IPS-11a (cell line): Measurements from ENCODE around the gene SIGLEC15.
"Not testable (repeated sequence)": the region's sequence is repeated elsewhere in the genome, so short reads cannot be mapped to it uniquely, and the experiment has no call there.

Experiments
- H3K4me3 ChIP-seq: one replicate; pipeline ENCODE4 v1.5.1; 2013; ENCODE audit warnings: low read depth, low read length, control low read depth

Gene SIGLEC15, protein sequence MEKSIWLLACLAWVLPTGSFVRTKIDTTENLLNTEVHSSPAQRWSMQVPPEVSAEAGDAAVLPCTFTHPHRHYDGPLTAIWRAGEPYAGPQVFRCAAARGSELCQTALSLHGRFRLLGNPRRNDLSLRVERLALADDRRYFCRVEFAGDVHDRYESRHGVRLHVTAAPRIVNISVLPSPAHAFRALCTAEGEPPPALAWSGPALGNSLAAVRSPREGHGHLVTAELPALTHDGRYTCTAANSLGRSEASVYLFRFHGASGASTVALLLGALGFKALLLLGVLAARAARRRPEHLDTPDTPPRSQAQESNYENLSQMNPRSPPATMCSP

GRCh38 chr18:45825258-45826044 lies at the start of gene SIGLEC15:
Gene SIGLEC15 (plus strand): TSS chr18:45825675. CDS start chr18:45825729, 54 bp downstream.
- H3K4me3 ChIP-seq, result no peak within 1 kb of the TSS

DNA sequence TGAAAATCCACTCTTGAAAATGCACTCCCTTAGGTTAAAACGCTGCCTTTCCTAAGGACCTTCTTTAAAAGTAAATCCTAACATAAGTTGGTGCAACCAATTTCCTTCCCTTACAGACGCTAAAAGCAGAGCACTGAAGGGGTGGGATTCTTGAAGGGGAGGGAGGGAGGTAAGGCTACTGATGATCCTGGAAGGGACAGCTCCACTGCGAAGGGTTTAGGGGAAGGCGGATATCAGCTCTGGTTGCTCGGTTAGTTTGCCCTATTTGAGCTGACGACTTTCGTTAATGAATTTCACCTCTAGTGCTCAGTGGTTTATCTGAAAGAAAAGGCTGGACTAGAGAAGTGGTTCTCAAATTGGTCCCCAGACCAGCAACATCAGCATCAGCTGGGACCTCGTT lies 49.7 kb upstream of the SIGLEC15 start:
- no peak overlapping the region for H3K4me3 ChIP-seq

GRCh38 chr18:45777393-45777792 lies 48.1 kb upstream of the SIGLEC15 start:
- H3K4me3 ChIP-seq, result no peak overlapping the region

DNA sequence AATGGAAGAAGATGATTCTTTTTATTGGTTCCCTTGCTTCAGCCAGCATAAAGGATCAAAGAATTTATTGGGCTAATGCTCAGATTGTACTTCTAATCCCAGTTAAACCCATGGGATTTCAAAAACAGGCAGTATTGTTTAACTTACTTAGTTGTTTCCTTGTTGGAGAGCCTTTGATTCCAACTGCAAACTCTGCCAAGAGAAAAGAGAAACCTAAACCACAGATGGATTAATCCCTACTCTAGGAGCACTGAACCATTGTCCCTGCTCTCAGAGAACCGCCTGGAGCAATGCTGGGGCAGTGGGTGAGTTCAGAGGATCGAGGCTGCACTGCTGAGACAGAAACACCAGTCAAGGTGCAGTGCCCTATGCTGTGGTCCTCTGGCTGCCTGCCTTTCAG lies 44.9 kb upstream of the SIGLEC15 start:
- no peak overlapping the region for H3K4me3 ChIP-seq

- no peak overlapping the region for H3K4me3 ChIP-seq
These were observed 42.8 kb upstream of the SIGLEC15 start for GRCh38 chr18:45782662-45783061.

DNA sequence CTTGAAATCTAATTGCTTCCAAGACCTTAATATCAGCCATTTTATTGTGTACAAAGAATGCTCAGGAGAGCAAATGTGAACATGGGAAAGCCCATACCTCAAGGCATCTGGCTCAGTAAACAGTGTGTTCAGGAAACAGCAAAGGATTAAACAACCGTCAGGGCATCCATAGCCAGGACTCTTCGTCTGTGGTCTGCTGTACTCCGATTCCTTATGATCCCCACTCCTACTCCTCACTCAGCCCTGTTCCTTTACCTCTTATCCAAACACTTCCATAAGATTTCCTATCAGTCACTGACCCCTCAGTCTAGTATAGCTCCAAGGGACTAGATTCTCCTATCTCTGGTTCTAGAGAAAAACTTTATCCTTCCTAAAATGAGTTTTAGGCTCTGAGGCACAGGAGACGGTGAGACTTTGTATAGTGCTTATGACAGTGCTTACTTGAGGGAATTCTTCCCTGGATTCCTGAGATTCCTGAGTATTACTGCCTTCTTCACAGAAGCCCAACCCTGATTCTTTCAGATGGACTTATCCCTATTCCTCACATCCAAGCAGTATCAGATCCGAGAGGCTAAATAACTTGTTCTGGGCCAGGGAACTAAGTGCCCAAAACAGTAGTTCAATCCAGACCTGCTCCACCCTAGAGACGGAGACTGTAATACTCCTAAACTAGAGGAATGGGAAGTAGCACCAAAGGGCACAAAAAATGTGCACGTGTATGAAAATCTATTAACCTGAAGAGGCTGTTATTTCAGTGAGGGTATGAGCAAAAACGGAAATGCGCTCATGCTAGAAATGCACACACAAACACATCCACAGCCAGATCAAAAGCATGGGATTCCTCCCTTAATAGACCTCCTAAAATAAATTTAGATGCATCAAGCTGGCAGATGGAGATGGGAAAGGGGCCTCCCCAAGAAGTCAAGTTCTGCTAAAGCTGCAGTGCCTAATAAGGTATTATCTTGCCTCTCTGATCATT lies 42.1 kb upstream of the SIGLEC15 start:
- no peak overlapping the region for H3K4me3 ChIP-seq

DNA sequence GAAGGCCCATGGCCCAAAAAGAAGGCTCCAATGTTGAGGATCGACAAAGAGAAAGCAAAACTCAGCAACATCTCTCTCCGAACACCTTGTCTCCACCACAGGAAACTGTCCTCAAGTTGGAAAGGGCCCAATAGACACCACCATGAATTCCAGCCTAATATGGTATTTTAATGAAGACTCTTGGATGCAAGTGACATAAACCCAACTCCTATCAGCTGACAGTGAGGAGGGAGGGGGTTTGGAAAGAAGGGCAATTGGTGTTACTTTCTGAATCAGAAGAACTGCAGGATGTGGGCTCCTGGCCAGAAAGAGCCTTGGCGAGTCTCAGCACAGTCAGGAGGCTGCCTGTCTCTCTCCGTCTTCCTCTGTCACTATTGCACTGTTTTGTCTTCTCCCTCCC lies 40.3 kb upstream of the SIGLEC15 start:
- no peak overlapping the region for H3K4me3 ChIP-seq

DNA sequence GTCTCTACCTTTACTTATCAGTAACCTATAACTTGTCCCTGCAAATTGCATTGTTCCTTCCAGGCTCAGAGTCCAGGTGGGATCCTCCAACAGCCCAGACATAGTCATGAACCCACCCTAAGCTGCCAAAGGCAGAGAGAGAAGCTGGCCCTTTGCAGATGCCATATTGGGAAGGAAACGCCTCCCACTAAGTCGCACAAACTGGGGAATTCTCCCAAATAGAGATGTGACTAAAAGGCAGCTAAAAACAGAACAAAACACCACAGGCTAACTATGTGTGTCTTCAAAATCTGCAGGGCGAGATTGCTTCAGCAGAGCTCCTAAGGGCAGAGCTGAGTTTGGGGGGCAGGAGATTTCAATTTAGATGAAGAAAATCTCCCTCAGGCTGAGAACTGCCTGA lies 38.5 kb upstream of the SIGLEC15 start:
- H3K4me3 ChIP-seq, result no peak overlapping the region

DNA sequence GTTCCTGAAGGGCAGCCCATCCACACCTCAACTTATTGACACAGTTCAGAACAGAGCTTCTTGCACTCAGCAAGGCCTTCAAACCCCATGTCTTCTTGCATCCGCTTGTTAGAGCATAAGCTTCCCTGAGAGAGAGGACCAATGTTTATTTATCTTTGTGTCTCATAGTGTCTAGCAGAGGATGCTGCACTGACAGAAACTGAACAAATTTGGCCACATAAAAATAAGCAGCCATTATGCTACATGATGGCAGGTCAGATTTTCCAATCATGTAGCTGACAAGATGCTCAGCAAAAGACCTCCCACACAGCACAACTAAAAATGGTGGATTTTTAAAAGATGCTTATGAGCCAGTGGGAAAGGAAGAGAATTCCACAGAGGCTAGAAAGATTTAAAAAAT lies 38.1 kb upstream of the SIGLEC15 start:
- no peak overlapping the region for H3K4me3 ChIP-seq

DNA sequence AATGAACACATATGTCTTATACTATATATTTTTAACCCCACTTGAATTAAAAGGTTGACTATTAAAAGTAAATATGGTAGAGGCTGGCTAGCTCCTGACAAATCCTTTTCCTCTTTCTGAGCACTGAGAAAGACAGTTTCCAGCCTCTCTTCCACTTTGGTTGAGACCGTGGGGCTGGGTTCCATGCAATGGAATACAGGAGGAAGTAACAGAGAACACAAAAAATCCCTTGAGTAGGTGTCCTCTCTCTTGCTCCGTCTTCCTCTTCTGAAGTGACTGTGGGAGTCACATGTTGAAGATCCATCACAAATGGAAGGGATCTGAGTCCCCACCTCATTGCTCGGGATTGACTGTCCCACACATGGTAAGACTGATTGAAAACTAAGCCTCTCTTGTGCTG lies 36.6 kb upstream of the SIGLEC15 start:
- no peak overlapping the region for H3K4me3 ChIP-seq

GRCh38 chr18:45792506-45793263 lies 32.8 kb upstream of the SIGLEC15 start:
- no peak overlapping the region for H3K4me3 ChIP-seq

DNA sequence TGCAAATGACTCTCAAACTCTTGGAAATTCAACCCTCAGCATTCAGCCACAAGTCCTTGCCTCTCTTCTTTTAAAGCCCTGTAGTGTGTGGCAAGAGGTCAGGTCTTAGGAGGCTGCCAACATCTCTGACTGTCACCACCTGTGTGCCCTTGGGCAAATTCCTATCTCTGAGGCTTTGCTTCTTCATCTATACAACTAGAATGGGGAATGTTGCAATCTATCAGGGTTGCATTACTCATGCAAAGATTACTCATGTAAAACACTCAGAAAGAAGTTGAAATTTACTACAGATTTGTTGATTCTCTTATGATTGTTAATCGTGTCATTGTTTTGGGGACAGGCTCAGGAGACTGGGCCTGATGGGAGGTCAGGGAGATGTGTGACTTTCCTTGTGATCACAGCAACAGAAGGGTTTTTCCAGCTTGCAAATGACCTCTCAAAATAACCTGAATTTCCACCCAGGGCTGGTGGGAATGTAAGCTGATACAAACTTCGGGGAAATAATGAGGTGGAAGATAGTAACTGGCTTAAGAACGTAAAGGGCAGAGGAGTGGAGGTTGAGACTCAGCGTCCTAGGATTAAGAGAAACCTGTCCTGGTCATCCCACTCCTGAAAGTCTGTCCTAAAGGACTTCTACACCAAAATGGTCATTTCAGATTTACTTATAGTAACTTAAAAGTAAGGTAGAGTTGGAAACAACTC lies 32.1 kb upstream of the SIGLEC15 start:
- no peak overlapping the region for H3K4me3 ChIP-seq

DNA sequence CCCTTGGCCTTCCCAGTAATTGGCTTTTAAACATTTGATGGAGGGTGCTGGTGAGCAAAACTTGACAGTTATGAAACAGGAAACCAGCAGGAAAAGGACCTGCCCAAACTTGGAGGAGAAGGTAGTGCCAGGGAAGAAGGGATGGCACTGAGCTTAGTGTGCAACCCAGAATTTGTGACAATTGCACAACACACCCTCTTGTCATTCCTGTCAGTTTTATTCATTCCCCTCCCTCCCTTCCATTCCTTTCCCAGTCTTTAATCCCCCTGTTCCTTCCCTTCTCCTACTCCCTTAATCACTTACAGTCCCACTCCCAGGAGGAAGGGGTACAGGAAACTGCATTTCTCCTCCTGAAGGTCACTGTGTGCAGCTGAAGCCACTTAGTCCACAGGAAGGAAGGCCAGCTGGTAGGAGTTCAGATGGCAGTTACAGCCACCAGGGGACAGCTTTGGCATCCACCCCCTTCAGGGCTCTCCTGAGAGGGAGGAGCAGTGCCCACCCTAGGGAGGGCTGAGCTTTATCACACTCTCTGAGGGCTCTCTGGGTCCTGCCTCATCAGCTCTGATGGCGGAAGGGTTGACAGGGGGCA lies 24.0 kb upstream of the SIGLEC15 start:
- H3K4me3 ChIP-seq, result no peak overlapping the region

- no peak overlapping the region for H3K4me3 ChIP-seq
These were observed 22.5 kb upstream of the SIGLEC15 start for GRCh38 chr18:45802814-45803492.

DNA sequence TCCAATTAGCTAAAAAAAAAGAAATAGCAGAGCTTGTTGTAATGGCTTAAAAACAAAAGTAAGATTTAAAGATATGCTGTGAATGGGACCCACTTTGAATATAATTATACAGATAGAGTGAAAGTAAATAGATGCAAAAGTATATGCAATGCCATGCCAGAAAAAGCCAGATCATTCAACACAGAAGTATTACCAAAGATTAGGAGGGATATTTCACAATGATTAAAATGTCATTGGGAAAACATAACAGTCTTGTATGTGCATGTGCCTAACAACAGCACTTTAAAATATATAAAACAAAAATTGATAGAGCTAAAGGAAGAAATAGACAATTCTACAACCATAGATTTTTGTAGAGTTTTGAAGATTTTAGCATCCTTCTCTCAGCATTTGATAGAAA lies 19.9 kb upstream of the SIGLEC15 start:
- H3K4me3 ChIP-seq, result no peak overlapping the region

- no peak overlapping the region for H3K4me3 ChIP-seq
These were observed 19.2 kb upstream of the SIGLEC15 start for GRCh38 chr18:45806226-45806625.

- H3K4me3 ChIP-seq, result not testable (repeated sequence)
These were observed 18.3 kb upstream of the SIGLEC15 start for GRCh38 chr18:45807144-45807543.

DNA sequence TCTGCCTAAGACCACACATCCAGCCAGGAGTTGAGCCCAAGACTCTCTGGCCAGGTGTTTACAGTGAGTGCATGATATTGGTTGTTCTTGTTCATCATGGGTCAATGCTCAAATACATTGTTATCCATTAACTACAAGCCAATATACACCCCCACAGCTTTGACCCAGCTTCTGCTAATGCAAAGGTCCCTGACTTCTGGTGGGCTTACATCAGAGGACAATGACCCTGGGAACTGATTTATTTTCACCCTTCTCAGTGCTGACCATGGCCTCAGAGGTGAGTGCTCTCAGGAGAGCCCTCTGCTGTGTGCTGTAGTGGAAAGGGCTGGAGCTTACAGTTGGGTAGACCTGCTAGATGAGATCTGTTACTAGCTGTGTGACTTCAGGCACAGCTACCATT lies 10.7 kb upstream of the SIGLEC15 start:
- not testable (repeated sequence) for H3K4me3 ChIP-seq

DNA sequence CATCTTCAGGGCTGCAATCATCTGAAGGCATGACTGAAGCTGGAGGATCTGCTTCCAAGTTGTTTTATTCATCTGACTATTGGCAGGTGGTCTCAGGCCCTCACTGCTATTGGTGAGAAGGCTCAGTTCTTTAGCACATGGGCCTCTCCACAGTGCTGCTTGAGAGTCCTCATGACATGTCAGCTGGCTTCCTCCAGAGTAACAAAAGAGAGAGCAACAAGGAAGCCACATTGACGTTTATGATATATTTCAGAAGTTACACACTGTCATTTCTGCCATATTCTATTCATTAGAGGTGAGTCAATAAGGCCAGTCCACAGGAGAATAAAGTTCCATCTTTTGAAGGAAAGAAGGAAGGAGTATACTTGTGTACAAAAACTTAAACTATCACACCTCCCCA lies 7.9 kb upstream of the SIGLEC15 start:
- no peak overlapping the region for H3K4me3 ChIP-seq
